IPS DF 4.7 (cell line): ENCODE results near the gene KIAA1191.

Experiments
- DNase-seq: peaks from one replicate; pipeline ENCODE4 v3.0.0-alpha.2; 2013; ENCODE audit warnings: low spot score; ENCODE audit errors: extremely low read depth

The KIAA1191 gene

GRCh38 chr5:176389135-176390123 lies 27.9 kb upstream of the KIAA1191 start:
- no peak for DNase-seq

DNA sequence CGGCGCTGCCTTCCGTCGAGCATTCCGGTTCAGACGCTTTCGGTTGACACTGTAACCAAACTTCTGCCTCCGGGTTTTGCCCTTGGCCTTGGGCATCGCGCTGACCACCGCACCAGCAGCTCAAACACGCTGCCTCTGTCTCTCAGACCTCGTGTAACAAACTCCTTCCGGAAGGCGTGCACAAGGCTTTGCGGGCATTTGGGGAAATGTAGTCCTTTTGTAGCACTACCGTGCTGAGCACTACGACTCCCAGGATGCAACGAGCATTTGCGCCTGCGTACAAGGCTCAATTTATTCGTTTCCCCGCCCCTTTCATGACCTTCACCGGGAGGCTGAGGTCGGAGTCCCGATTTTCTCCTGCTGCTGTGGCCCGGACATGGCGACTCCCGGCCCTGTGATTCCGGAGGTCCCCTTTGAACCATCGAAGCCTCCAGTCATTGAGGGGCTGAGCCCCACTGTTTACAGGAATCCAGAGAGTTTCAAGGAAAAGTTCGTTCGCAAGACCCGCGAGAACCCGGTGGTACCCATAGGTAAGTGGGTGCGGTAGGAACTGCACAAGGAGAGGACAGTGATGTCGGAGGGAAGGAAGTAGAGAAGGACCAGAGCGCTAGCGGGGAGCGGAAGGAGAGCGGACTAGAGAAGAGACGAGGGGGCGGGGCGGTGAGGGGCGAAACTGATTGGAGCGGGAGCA lies 27.0 kb upstream of the KIAA1191 start, which contains the start of the genes HIGD2A and NOP16:
Gene HIGD2A, plus strand, starts transcription at position 308 of the 691 bp plus-strand sequence. Its CDS starts 69 bp downstream, at position 377.
Gene NOP16, minus strand, starts transcription at position 155 of the 691 bp plus-strand sequence. Its CDS starts 59 bp downstream, at position 96.
- DNase-seq: peak; percentile 97

- DNase-seq: no peak
Measured at GRCh38 chr5:176388003-176388443, 26.5 kb upstream of the KIAA1191 start.

GRCh38 chr5:176387384-176387925 lies 25.9 kb upstream of the KIAA1191 start:
- DNase-seq: no peak

- no peak for DNase-seq
Measured at GRCh38 chr5:176386491-176386890, 24.9 kb upstream of the KIAA1191 start.

DNA sequence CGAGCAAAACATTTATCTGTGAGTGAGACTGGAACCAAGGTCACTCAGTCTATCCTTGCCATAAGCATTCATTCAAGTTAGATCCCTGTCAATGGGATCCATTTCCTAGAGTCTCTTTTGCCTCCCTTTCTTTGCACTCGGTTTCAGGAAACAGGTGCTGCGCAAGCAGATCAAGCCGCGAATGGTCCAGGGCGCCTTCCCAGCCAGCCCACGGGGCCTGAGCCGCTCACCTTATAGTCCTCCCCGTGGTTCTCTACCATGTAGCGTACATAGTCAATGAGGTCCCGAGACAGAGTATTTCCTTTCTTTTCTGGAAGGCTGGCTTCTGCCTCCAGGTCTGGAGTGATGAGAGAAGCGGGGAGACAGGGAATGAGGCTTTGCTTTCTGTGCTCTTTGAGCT lies 23.4 kb upstream of the KIAA1191 start:
- DNase-seq: no peak

DNA sequence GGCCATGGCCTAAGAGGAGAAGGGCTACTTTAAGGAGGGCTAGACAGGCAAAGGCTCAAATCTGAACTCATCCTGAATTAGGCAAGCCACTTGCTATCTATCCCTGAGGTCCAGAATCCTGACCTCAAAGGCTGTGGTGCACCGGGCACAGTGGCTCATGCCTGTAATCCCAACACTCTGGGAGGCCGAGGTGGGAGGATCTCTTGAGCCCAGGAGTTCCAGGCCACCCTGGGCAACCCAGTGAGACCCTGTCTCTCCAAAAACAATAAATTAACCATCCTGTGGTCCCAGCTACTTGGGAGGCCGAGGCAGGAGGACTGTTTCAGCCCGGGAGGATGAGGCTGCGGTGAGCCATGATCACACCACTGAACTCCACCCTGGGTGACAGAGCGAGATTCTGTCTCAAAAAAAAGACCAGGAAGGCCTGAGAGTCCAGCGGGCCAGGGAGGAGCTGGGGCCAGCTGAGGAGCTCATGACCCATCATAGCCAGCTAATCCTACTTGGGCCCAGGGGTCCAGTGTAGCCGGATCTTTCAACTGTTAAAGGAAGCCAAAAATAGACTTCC lies 22.9 kb upstream of the KIAA1191 start:
- DNase-seq: no peak

GRCh38 chr5:176383961-176384360 lies 22.4 kb upstream of the KIAA1191 start:
- no peak for DNase-seq

GRCh38 chr5:176383248-176383905 lies 21.8 kb upstream of the KIAA1191 start:
- DNase-seq: no peak

DNA sequence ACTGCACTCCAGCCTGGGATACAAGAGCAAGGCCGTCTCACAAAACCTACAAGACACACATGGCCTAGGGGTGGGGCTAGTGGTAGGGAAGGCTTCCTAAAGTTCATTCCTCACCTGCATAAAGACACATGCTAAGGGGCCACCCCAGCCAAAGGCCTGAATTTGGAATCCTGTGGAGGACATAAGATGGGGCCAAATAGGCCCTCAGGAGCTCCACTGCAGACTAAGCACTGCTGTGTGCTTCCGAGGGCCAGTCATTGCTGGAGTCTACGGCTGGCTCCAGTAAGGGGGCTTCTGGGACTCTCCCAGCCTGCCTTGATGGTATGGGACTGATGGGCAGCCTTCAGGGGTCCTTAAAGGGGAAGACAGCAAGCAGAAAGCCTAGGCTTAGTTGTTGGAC lies 21.2 kb upstream of the KIAA1191 start:
- no peak for DNase-seq

GRCh38 chr5:176381979-176382378 lies 20.4 kb upstream of the KIAA1191 start:
- DNase-seq: no peak

- DNase-seq: no peak
Measured at GRCh38 chr5:176381423-176381822, 19.9 kb upstream of the KIAA1191 start.

DNA sequence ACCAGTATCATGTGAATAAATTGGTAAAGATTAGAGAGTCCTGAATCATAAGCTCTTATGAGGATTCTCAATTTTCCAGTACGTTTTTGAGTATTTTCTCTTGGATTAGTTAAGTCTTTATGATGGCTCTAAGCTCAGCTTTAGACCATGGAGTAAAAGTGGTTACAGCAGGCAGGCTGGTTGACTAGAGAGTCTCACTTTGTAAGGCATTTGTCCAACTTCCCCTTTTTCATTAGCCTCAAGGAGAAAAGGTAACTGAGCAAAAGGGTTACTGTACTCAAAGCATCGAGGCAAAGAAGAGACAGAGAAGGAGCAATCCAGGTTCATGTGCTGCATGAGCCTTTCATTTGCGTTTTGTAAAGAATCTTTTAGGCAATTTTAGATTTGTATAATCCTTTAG lies 18.3 kb upstream of the KIAA1191 start:
- DNase-seq: no peak

DNA sequence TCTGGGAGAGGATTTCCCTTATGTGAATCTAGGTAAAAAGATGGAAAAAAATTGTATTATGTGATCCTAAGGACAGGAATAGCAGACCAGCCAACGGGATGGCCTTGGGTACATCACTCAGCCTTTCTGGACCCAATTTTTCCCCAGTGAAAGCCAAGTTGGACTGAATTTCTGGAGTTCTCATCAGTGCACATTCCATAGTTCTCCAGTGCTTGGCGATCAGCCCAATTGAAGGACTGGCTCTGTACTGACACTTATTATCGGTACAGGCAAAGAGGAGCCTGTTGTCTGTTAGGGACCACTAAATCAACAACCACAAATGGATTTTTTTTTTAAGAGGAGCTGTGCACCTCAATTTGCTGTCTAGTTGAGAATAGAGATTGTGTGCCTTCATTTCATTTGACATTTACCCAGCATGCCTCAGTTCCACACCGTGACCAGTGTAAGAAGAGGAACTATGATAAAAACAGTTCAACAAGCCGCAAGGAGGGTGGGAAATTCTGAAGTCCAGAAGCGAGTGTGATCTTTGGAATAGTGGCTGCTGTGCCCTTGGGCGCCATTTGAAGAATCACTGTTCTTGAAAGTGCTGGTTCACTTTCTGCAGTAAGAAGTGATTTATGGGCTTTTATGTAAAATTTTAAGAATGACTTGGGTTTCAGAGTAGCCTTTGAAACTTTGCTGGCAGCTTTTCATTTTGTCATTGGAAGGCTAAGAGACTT lies 11.7 kb upstream of the KIAA1191 start:
- no peak for DNase-seq

- no peak for DNase-seq
Measured at GRCh38 chr5:176371621-176372539, 10.3 kb upstream of the KIAA1191 start.

DNA sequence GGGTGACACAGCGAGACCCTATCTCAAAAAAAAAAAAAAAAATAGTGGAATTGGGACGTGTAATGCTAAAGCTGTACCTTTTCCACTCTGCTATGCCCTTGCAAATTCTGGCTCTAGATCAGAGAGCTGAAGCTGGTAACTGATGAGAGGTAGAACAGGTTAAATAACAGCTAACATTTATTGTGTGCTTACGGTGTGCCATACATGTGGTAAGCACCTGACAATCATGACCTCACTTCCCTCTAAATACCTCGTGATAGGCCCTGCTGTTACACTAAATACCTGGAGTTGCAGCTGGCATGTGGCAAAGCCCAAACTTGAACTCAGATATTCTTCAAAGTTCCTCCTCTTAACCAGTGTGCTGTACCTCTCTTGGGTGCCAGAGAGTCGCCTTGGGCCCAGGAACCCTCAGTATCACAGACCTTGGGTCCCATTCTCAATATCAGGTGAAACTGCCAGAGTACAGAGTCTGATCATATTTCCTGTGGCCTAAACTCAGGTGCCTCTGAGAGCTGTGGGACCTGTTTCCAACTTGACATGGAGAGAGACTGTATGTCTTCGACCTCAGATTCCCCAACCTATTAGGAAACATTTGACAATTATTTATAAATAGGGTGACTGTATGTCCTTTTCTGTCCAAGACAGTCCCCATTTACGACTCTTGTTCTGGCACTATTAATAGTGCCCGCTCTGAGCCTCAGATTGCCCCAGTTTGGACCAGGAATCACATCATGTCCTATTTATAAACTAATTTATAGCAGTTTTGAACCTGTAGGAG lies 8.6 kb upstream of the KIAA1191 start:
- DNase-seq: no peak

- DNase-seq: no peak
Measured at GRCh38 chr5:176368726-176369125, 7.2 kb upstream of the KIAA1191 start.

DNA sequence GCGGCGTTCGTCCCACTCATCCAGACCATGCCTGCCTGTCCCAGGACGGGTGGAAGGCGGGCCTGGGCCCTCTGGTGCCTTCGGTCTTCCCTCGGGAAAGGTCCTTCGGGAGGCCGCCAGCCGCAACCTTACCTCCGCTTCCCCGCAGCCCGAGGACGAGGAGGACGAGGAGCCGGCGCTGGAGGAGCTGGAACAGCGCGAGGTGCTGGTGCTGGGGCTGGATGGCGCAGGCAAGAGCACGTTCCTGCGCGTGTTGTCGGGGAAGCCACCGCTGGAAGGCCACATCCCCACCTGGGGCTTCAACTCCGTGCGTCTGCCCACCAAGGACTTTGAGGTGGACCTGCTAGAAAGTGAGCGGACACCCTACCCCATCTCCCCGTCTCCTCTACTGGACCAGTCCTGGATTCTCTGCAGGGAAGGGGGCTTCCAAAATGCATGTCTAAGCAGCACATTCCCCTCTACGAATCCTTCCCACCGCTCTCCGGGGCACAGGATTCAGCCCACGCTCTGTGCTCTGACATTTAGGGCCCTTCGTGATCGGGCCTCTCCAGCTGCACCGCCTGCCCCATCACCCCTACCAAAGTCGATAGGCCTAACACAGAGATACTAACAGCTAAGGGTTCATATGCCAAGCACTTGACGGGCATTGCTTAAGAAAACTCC lies 4.8 kb upstream of the KIAA1191 start:
- no peak for DNase-seq
